Chondrocyte (in vitro differentiated cells): ENCODE measurements around the gene GPR25. TPM values are rescaled to one million over a fixed set of nuclear protein-coding genes. Genes with fewer than 3 reads are reported as not detected.

Source experiments
- DNase-seq: peaks from one replicate; pipeline ENCODE4 v3.0.0; 2021; ENCODE audit warnings: mixed read lengths, low spot score
- H3K27ac Mint-ChIP-seq: one replicate; pipeline ENCODE4 v1.8.0; 2021; ENCODE audit warnings: mild to moderate bottlenecking, moderate library complexity, mixed read lengths; ENCODE audit not compliant: unreplicated experiment
- H3K27me3 Mint-ChIP-seq: 2 replicates; pipeline ENCODE4 v1.8.0; 2021; ENCODE audit warnings: low read depth, mixed read lengths
- H3K36me3 Mint-ChIP-seq: 2 replicates; pipeline ENCODE4 v1.8.0; 2021; ENCODE audit warnings: low read depth, mixed read lengths
- H3K4me1 Mint-ChIP-seq: 2 replicates; pipeline ENCODE4 v1.8.0; 2021; ENCODE audit warnings: low read depth, mild to moderate bottlenecking, mixed read lengths
- H3K4me3 Mint-ChIP-seq: one replicate; pipeline ENCODE4 v1.8.0; 2021; ENCODE audit warnings: mild to moderate bottlenecking, moderate library complexity, mixed read lengths; ENCODE audit not compliant: unreplicated experiment
- H3K9me3 Mint-ChIP-seq: 2 replicates; pipeline ENCODE4 v1.8.0; 2021; ENCODE audit warnings: low read depth, mixed read lengths
- CTCF ChIP-seq: fragments of 200-600 bp; sonication (generic); IDR thresholded peaks from 2 replicates; pipeline ENCODE4 v1.5.0; 2021; ENCODE audit warnings: antibody characterized with exemption, mild to moderate bottlenecking, moderate library complexity
- total RNA-seq: library from RNA; stranded (reverse); gene quantifications from 3 replicates; pipeline ENCODE4 v1.2.1, GENCODE V29; 2021

The GPR25 gene
- total RNA-seq, 1 donor from 2014 or later, result not detected

GRCh38 chr1:200880212-200880611 lies 7.4 kb downstream of the GPR25 start:
- Mint-ChIP-seq H3K27ac (no peak overlapping the region), H3K36me3 (no peaks in the 10 kb centered on the region), H3K27me3 (peaks cover 9% of the 10 kb centered on the region), H3K9me3 (no peaks in the 10 kb centered on the region), H3K4me1 (no peaks in the 10 kb centered on the region), H3K4me3 (no peak overlapping the region)
- no peak for TF ChIP-seq CTCF
- DNase-seq, result no peak

- H3K27me3 Mint-ChIP-seq, result no peaks in the 10 kb centered on the region
- no peak for TF ChIP-seq CTCF
- H3K36me3 Mint-ChIP-seq, result no peaks in the 10 kb centered on the region
- no peak overlapping the region for H3K27ac Mint-ChIP-seq
- no peak for DNase-seq
- no peaks in the 10 kb centered on the region for H3K4me1 Mint-ChIP-seq
- H3K9me3 Mint-ChIP-seq, result no peaks in the 10 kb centered on the region
- no peak overlapping the region for H3K4me3 Mint-ChIP-seq
Measured at GRCh38 chr1:200883118-200883517, 10.3 kb downstream of the GPR25 start.

- Mint-ChIP-seq H3K36me3 (no peaks in the 10 kb centered on the region), H3K4me1 (peaks cover 5% of the 10 kb centered on the region), H3K4me3 (no peak overlapping the region), H3K27me3 (peaks cover 2% of the 10 kb centered on the region), H3K9me3 (no peaks in the 10 kb centered on the region), H3K27ac (no peak overlapping the region)
- TF ChIP-seq CTCF, result no peak
- no peak for DNase-seq
Measured at GRCh38 chr1:200885623-200886402, 13.0 kb downstream of the GPR25 start.

GRCh38 chr1:200886594-200886993 lies 13.8 kb downstream of the GPR25 start:
- Mint-ChIP-seq H3K4me1 (peaks cover 5% of the 10 kb centered on the region), H3K9me3 (no peaks in the 10 kb centered on the region), H3K27me3 (peaks cover 2% of the 10 kb centered on the region), H3K4me3 (no peak overlapping the region), H3K36me3 (no peaks in the 10 kb centered on the region), H3K27ac (no peak overlapping the region)
- DNase-seq, result no peak
- TF ChIP-seq CTCF, result no peak

GRCh38 chr1:200887036-200887435 lies 14.3 kb downstream of the GPR25 start:
- TF ChIP-seq CTCF, result no peak
- no peak for DNase-seq
- no peak overlapping the region for H3K4me3 Mint-ChIP-seq
- peaks cover 2% of the 10 kb centered on the region for H3K27me3 Mint-ChIP-seq
- H3K27ac Mint-ChIP-seq, result no peak overlapping the region
- no peaks in the 10 kb centered on the region for H3K36me3 Mint-ChIP-seq
- peaks cover 9% of the 10 kb centered on the region for H3K4me1 Mint-ChIP-seq
- no peaks in the 10 kb centered on the region for H3K9me3 Mint-ChIP-seq
